ENCODE measurements around the gene TMX2.

The TMX2 gene

GRCh38 chr11:57779276-57779675 lies 66.9 kb downstream of the TMX2 start:
- TF ChIP-seq CTCF (conservative IDR thresholded peaks at IDR 0.05): no peak
- peak overlapping the region; percentile 92 for H3K27ac ChIP-seq

- no peak for TF ChIP-seq CTCF (conservative IDR thresholded peaks at IDR 0.05)
- H3K27ac ChIP-seq: peak overlapping the region; percentile 92
Measured at GRCh38 chr11:57781529-57781943, 69.1 kb downstream of the TMX2 start.

- no peak overlapping the region for H3K27ac ChIP-seq
- TF ChIP-seq CTCF (conservative IDR thresholded peaks at IDR 0.05): no peak
Measured at GRCh38 chr11:57785072-57785471, 72.7 kb downstream of the TMX2 start.

- TF ChIP-seq CTCF (conservative IDR thresholded peaks at IDR 0.05): no peak
- peak overlapping the region; percentile 33 for H3K27ac ChIP-seq
Measured at GRCh38 chr11:57786436-57786835, 74.0 kb downstream of the TMX2 start.

GRCh38 chr11:57787006-57787604 lies 74.7 kb downstream of the TMX2 start:
- TF ChIP-seq CTCF (conservative IDR thresholded peaks at IDR 0.05): no peak
- H3K27ac ChIP-seq: peak overlapping the region; percentile 33

GRCh38 chr11:57787920-57788702 lies 75.7 kb downstream of the TMX2 start:
- no peak for TF ChIP-seq CTCF (conservative IDR thresholded peaks at IDR 0.05)
- no peak overlapping the region for H3K27ac ChIP-seq

- no peak for TF ChIP-seq CTCF (conservative IDR thresholded peaks at IDR 0.05)
- no peak overlapping the region for H3K27ac ChIP-seq
Measured at GRCh38 chr11:57788703-57789088, 76.3 kb downstream of the TMX2 start.
